NCI-H2227 (cell line): ENCODE results near the gene LRMDA.
A peak's percentile ranks its signal among the peaks of the same experiment; 100 is the strongest.

Experiments used
- DNase-seq: peaks from one replicate; lab custom pipeline; 2025; ENCODE audit not compliant: unreplicated experiment; lab: John Stamatoyannopoulos, UW

The LRMDA gene

GRCh38 chr10:76033457-76034196 is 602.2 kb downstream of the LRMDA start:
- DNase-seq = no peak

GRCh38 chr10:76034353-76035205 is 603.2 kb downstream of the LRMDA start:
- peak; percentile 13 for DNase-seq

GRCh38 chr10:76035206-76036110 is 604.0 kb downstream of the LRMDA start:
- DNase-seq = no peak

- peak; percentile 55 for DNase-seq
Measured at GRCh38 chr10:76036111-76036940, 604.9 kb downstream of the LRMDA start.

GRCh38 chr10:76036962-76037361 is 605.5 kb downstream of the LRMDA start:
- DNase-seq = no peak

- DNase-seq = no peak
Measured at GRCh38 chr10:76037531-76038155, 606.2 kb downstream of the LRMDA start.

- DNase-seq = no peak
Measured at GRCh38 chr10:76038696-76039095, 607.3 kb downstream of the LRMDA start.

- no peak for DNase-seq
Measured at GRCh38 chr10:76040107-76040829, 608.8 kb downstream of the LRMDA start.

- no peak for DNase-seq
Measured at GRCh38 chr10:76040830-76041220, 609.4 kb downstream of the LRMDA start.

- no peak for DNase-seq
Measured at GRCh38 chr10:76041551-76041950, 610.1 kb downstream of the LRMDA start.

- DNase-seq = no peak
Measured at GRCh38 chr10:76043261-76043660, 611.8 kb downstream of the LRMDA start.

- no peak for DNase-seq
Measured at GRCh38 chr10:76044751-76045150, 613.3 kb downstream of the LRMDA start.

- DNase-seq = no peak
Measured at GRCh38 chr10:76045174-76045573, 613.8 kb downstream of the LRMDA start.

- DNase-seq = no peak
Measured at GRCh38 chr10:76047521-76047920, 616.1 kb downstream of the LRMDA start.

GRCh38 chr10:76049581-76050290 is 618.3 kb downstream of the LRMDA start:
- DNase-seq = no peak

GRCh38 chr10:76050291-76050625 is 618.8 kb downstream of the LRMDA start:
- DNase-seq = no peak

GRCh38 chr10:76051007-76051936 is 619.8 kb downstream of the LRMDA start:
- peak; percentile 18 for DNase-seq
